C4-2B (cell line): Measurements from ENCODE around the gene TMEM181.
A peak's percentile ranks its signal among the peaks of the same experiment; 100 is the strongest.

Source experiments
- H3K27ac ChIP-seq: fragments of 450-650 bp; 2 replicates; pipeline ENCODE4 v1.5.1; 2017
- CTCF ChIP-seq: fragments of 450-650 bp; conservative IDR thresholded peaks from 2 replicates; pipeline ENCODE4 v1.5.1; 2017; ENCODE audit warnings: mild to moderate bottlenecking
- ZFX ChIP-seq: fragments of 450-650 bp; IDR thresholded peaks from 2 replicates; pipeline ENCODE4 v1.6.1; 2017

The TMEM181 gene

GRCh38 chr6:158636778-158637177 is 76.9 kb downstream of the TMEM181 start:
- no peak overlapping the region for H3K27ac ChIP-seq
- no peak for TF ChIP-seq ZFX
- no peak for TF ChIP-seq CTCF

- H3K27ac ChIP-seq, result no peak overlapping the region
- TF ChIP-seq CTCF (no peak), ZFX (no peak)
Measured at GRCh38 chr6:158638324-158638854, 78.5 kb downstream of the TMEM181 start.

GRCh38 chr6:158639056-158639455 is 79.2 kb downstream of the TMEM181 start:
- TF ChIP-seq CTCF, result no peak
- no peak for TF ChIP-seq ZFX
- no peak overlapping the region for H3K27ac ChIP-seq

DNA sequence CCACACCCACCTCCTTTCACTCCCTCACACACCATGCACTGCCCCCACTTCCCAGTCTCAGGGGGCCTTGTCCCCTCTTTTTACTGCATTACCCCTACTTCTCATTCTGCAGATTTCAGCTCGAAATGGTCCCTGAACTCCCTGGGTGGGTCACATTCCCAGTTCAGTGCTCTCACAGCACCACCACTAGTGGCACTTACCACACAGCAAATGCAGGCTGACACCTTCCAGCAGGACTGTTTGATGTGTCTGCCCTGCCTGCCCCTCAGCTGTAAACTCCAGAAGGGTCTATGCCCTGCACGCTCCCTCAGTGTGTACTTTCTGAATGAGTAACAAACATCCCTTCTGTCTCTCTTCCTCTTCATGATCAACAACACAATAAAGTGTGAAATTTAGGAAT is 80.6 kb downstream of the TMEM181 start:
- TF ChIP-seq ZFX (no peak), CTCF (no peak)
- no peak overlapping the region for H3K27ac ChIP-seq

- TF ChIP-seq ZFX, result no peak
- no peak for TF ChIP-seq CTCF
Measured at GRCh38 chr6:158642097-158642601, 82.3 kb downstream of the TMEM181 start.

GRCh38 chr6:158643836-158644230 is 83.9 kb downstream of the TMEM181 start:
- no peak for TF ChIP-seq CTCF
- TF ChIP-seq ZFX, result no peak
- H3K27ac ChIP-seq, result peak overlapping the region; percentile 91

More at GRCh38 chr6:158642097-158642601, 82.3 kb downstream of the TMEM181 start:
- H3K27ac ChIP-seq, result no peak overlapping the region

DNA sequence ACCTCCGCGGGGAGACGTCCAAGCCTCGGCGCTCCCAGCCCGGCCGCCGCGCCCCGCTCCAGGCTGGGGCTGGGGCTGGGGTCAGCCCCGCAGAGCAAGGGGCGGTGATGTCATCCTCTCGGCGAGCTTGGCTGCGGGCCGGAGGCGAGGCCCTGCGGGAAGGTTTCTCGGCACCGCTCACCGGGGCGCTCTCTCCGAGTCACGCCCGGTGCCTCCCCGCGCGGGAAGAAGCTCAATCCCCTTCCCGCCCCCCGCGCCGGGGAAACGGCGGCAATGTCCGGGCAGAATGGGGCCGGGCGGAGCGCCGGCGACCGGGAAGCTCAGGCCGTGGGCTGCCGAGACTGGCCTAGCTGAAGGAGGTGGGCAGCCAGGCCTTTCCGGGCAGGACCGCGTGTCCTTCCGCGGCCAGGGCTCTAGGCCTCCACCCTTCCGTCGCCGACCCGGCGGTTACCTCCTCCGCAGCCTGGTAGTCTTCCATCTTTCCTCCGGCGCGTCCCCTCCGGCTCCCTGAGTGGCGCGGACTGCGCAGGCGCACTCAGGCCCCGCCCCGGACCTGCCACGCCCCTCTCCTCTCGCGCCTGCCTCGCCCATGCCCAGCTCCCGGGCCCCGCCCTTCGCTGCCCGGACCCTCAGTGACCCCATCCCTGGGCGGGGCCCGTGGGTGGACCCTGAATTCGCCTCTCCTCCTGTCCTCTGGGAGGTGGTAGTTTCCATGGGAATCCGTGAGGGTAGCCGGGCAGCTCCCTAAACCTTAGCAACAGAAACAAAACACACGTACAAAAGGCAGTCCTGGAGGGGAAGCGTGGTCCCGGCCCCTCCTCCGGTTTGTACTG is 84.6 kb downstream of the TMEM181 start, which contains the start of gene DYNLT1:
TSS of gene DYNLT1 (minus strand) at position 513 of the 833 bp plus-strand sequence. CDS start at position 478, 35 bp downstream.
- TF ChIP-seq CTCF (no peak), ZFX (peak; percentile 30; the same call in 1 of the 2 replicates)
- H3K27ac ChIP-seq, result peak within 1 kb of the TSS; percentile 91
